IMR-90 (cell line): ENCODE measurements around the gene GALNT8. TPM values are rescaled to one million over a fixed set of nuclear protein-coding genes. Genes with fewer than 3 reads are reported as not detected.

Experiments used
- ATAC-seq: fragments of 200-7000 bp; cut with Tn5 transposase; 2 replicates; pipeline ENCODE4 v1.9.1; 2020; ENCODE audit warnings: low read depth, mild to moderate bottlenecking, moderate library complexity
- BruUV-seq: library from RNA; stranded (reverse); fragments of 400-500 nt; replicated peaks from 2 replicates; lab custom pipeline; 2021; lab: Mats Ljungman, UMichigan
- CTCF ChIA-PET: fragments of 300-600 bp; formaldehyde crosslinking; extraction: SDS; loops from one replicate; lab custom pipeline; 2021; ENCODE audit warnings: antibody characterized with exemption; lab: Yijun Ruan, JAX
- POLR2A ChIA-PET: fragments of 300-600 bp; sonication (Branson Sonifier 250); formaldehyde crosslinking; loops from one replicate; lab custom pipeline; 2022; ENCODE audit warnings: antibody characterized with exemption; ENCODE audit not compliant: unreplicated experiment; lab: Charles Lee
- DNase-seq: peaks from one replicate; pipeline ENCODE4 v3.0.0; 2013
- H2AFZ ChIP-seq: replicated peaks from 2 replicates; pipeline ENCODE3; 2013; ENCODE audit warnings: low read length, mild to moderate bottlenecking; ENCODE audit not compliant: poor library complexity
- H2AK5ac ChIP-seq: 2 replicates; pipeline ENCODE4 v1.6.1; 2013; ENCODE audit warnings: low read depth, low read length, inconsistent platforms
- H2AK9ac ChIP-seq: replicated peaks from 2 replicates; pipeline ENCODE3; 2013; ENCODE audit warnings: mild to moderate bottlenecking, low read depth, low read length, moderate library complexity; ENCODE audit not compliant: poor library complexity
- H2BK120ac ChIP-seq: 2 replicates; pipeline ENCODE4 v1.6.1; 2013; ENCODE audit warnings: low read depth, low read length, inconsistent platforms
- H2BK15ac ChIP-seq: 3 replicates; pipeline ENCODE4 v1.6.1; 2013; ENCODE audit warnings: low read depth, low read length, inconsistent platforms
- H2BK20ac ChIP-seq: 2 replicates; pipeline ENCODE4 v1.6.1; 2013; ENCODE audit warnings: low read depth, mild to moderate bottlenecking, inconsistent platforms, low read length, moderate library complexity
- H2BK5ac ChIP-seq: 2 replicates; pipeline ENCODE4 v1.6.1; 2013; ENCODE audit warnings: mild to moderate bottlenecking, low read depth, low read length, inconsistent platforms; ENCODE audit not compliant: poor library complexity, severe bottlenecking
- H3K14ac ChIP-seq: replicated peaks from 2 replicates; pipeline ENCODE4 v1.6.1; 2013; ENCODE audit warnings: low read depth, low read length, inconsistent platforms
- H3K18ac ChIP-seq: 2 replicates; pipeline ENCODE4 v1.6.1; 2013; ENCODE audit warnings: low read depth, low read length, control low read depth
- H3K23ac ChIP-seq: 2 replicates; pipeline ENCODE4 v1.6.1; 2013; ENCODE audit warnings: low read depth, low read length, inconsistent platforms
- H3K27ac ChIP-seq: 2 replicates; pipeline ENCODE4 v1.5.1; 2013; ENCODE audit warnings: mild to moderate bottlenecking, control low read depth, low read length; ENCODE audit not compliant: insufficient read depth
- H3K27me3 ChIP-seq: 2 replicates; pipeline ENCODE4 v1.6.1; 2013; ENCODE audit warnings: low read length; ENCODE audit not compliant: control insufficient read depth, insufficient read depth
- H3K36me3 ChIP-seq: 2 replicates; pipeline ENCODE4 v1.6.1; 2013; ENCODE audit warnings: low read length, mixed read lengths; ENCODE audit not compliant: control insufficient read depth, insufficient read depth
- H3K4ac ChIP-seq: 2 replicates; pipeline ENCODE4 v1.6.1; 2013; ENCODE audit warnings: low read depth, low read length, inconsistent platforms
- H3K4me1 ChIP-seq: 2 replicates; pipeline ENCODE4 v1.6.1; 2013; ENCODE audit warnings: low read length, mixed read lengths; ENCODE audit not compliant: control insufficient read depth, insufficient read depth
- H3K4me2 ChIP-seq: 2 replicates; pipeline ENCODE4 v1.6.1; 2013; ENCODE audit warnings: low read depth, mild to moderate bottlenecking, control low read depth, low read length, moderate library complexity
- H3K4me3 ChIP-seq: 2 replicates; pipeline ENCODE4 v1.5.1; 2013; ENCODE audit warnings: low read depth, mild to moderate bottlenecking, control low read depth, low read length, moderate library complexity; ENCODE audit not compliant: insufficient read depth
- H3K56ac ChIP-seq: 2 replicates; pipeline ENCODE4 v1.6.1; 2013; ENCODE audit warnings: low read length, inconsistent platforms; ENCODE audit not compliant: insufficient read depth; ENCODE audit errors: extremely low read depth
- H3K79me1 ChIP-seq, 2 experiments: 2 replicates each; pipeline ENCODE4 v1.6.1; 2013; ENCODE audit warnings: low read length in 2 of 2, inconsistent platforms in 1 of 2, low read depth in 1 of 2
- H3K9ac ChIP-seq: 2 replicates; pipeline ENCODE4 v1.6.1; 2013; ENCODE audit warnings: low read depth, low read length, control low read depth
- H3K9me1 ChIP-seq: 2 replicates; pipeline ENCODE4 v1.6.1; 2013; ENCODE audit warnings: low read length, inconsistent platforms; ENCODE audit not compliant: insufficient read depth
- H3K9me3 ChIP-seq: 2 replicates; pipeline ENCODE4 v1.6.1; 2013; ENCODE audit warnings: low read length; ENCODE audit not compliant: control insufficient read depth, insufficient read depth
- H4K20me1 ChIP-seq: 2 replicates; pipeline ENCODE4 v1.6.1; 2013; ENCODE audit warnings: low read length, inconsistent platforms; ENCODE audit not compliant: insufficient read depth
- H4K5ac ChIP-seq: 2 replicates; pipeline ENCODE4 v1.6.1; 2013; ENCODE audit warnings: mild to moderate bottlenecking, low read depth, low read length, control low read depth
- H4K8ac ChIP-seq, 2 experiments: 2 replicates each; pipeline ENCODE4 v1.6.1; 2013; ENCODE audit warnings: low read depth in 2 of 2, low read length in 2 of 2, control low read depth in 1 of 2, inconsistent platforms in 1 of 2
- H4K91ac ChIP-seq: 2 replicates; pipeline ENCODE4 v1.6.1; 2013; ENCODE audit warnings: low read depth, low read length, inconsistent platforms; ENCODE audit not compliant: insufficient read depth
- MAZ ChIP-seq: IDR thresholded peaks from 2 replicates; pipeline ENCODE4 v1.6.1; 2012; ENCODE audit warnings: low read depth, mild to moderate bottlenecking, low read length, improper control_type of control experiment, moderate library complexity, borderline replicate concordance
- WGBS, 2 experiments: methylation state at CpG; one replicate each; pipeline versions ENCODE4 v1.1.5 to v1.1.7; 2013; ENCODE audit warnings: missing lambda C conversion rate in 2 of 2; ENCODE audit not compliant: insufficient read length in 1 of 2; ENCODE audit errors: extremely low coverage in 2 of 2; 5-methylcytosine and 5-hydroxymethylcytosine counted together
- dilution Hi-C: fragments of 300-500 bp; cut with HindIII; formaldehyde crosslinking; loops from one replicate; pipeline ENCODE4 v1.14.3; 2018; ENCODE audit warnings: low sequenced_read_pairs; ENCODE audit not compliant: unreplicated experiment
- in situ Hi-C: fragments of 300-500 bp; cut with MboI; formaldehyde crosslinking; loops from 3 replicates; pipeline ENCODE4 v1.14.3; 2019; ENCODE audit warnings: low sequenced_read_pairs, inconsistent platforms, mixed read lengths
- intact Hi-C: fragments of 100-400 bp; cut with micrococcal nuclease; formaldehyde crosslinking; loops from 2 replicates; pipeline ENCODE4 v1.10.0; 2022
- polyA plus RNA-seq, 3 experiments: library from polyadenylated mRNA; depleted of rRNA; stranded (reverse); fragments of >200 nt; gene quantifications; 2 replicates each; pipeline ENCODE4 v1.2.3, GENCODE V29; 2012; ENCODE audit warnings: low replicate concordance in 1 of 3
- total RNA-seq: library from RNA; depleted of rRNA; stranded (reverse); fragments of >200 nt; gene quantifications from 2 replicates; pipeline ENCODE4 v1.2.3, GENCODE V29; 2012

The GALNT8 gene
- total and polyA plus RNA-seq, 2 of the 4 experiments (the other 2 are of a cell fraction), result not detected

DNA sequence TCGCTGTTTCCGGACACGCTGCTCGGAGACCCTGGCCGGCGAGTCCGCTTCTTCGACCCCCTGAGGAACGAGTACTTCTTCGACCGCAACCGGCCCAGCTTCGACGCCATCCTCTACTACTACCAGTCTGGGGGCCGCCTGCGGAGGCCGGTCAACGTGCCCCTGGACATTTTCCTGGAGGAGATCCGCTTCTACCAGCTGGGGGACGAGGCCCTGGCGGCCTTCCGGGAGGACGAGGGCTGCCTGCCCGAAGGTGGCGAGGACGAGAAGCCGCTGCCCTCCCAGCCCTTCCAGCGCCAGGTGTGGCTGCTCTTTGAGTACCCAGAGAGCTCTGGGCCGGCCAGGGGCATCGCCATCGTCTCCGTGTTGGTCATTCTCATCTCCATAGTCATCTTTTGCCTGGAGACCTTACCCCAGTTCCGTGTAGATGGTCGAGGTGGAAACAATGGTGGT lies 90.0 kb downstream of the GALNT8 start:
- no TSS peak for BruUV-seq
- peaks cover 24% of the 10 kb centered on the region for H3K27me3 ChIP-seq

More for the DNA sequence above, 90.0 kb downstream of the GALNT8 start:
- no peak for TF ChIP-seq MAZ
- Histone ChIP-seq H3K9ac (no peak overlapping the region), H4K20me1 (no peaks in the 10 kb centered on the region), H3K9me3 (no peaks in the 10 kb centered on the region), H3K79me1 (no peaks in the 10 kb centered on the region), H3K56ac (no peak overlapping the region), H4K5ac (no peak overlapping the region), H2BK120ac (no peak overlapping the region), H2AK9ac (no peak overlapping the region), H3K4me2 (no peak overlapping the region), H4K91ac (no peak overlapping the region), H3K14ac (no peak overlapping the region), H3K36me3 (no peaks in the 10 kb centered on the region), H2AFZ (no peak overlapping the region), H3K9me1 (no peaks in the 10 kb centered on the region), H4K8ac (no peak overlapping the region), H2BK20ac (no peak overlapping the region), H3K4me1 (no peaks in the 10 kb centered on the region), H2BK5ac (no peak overlapping the region), H3K4me3 (no peak overlapping the region), H3K27ac (no peak overlapping the region), H2BK15ac (no peak overlapping the region), H3K4ac (no peak overlapping the region), H3K18ac (no peak overlapping the region), H3K23ac (no peak overlapping the region), H2AK5ac (no peak overlapping the region)
- intact Hi-C loops (no loop called here), dilution Hi-C loops (no loop called here), in situ Hi-C loops (no loop called here)
- POLR2A ChIA-PET, result no interaction called here
- CTCF ChIA-PET, result interaction anchor here (0.6 kb wide), 1 partner anchor 10 kb away, joined by 4 read pairs; no protein-coding TSS in a partner anchor
- WGBS, 2 experiments, result 11% methylated on average over 8 of the region's 34 CpGs; no CpG with 5 or more reads in 1 of the 2 experiments
- ATAC-seq (no peak), DNase-seq (no peak)
